ENCODE data around the gene MYL3.

The MYL3 gene

GRCh38 chr3:46893763-46894162 lies 30.5 kb upstream of the MYL3 start:
- no peak overlapping the region for H3K27ac Mint-ChIP-seq
- peaks cover 25% of the 10 kb centered on the region for H3K4me1 Mint-ChIP-seq
- H3K9me3 Mint-ChIP-seq: no peaks in the 10 kb centered on the region
- peaks cover 10% of the 10 kb centered on the region for H3K36me3 Mint-ChIP-seq (ENCODE audit: low read depth)
- no peak overlapping the region for H3K4me3 Mint-ChIP-seq
- peaks cover 4% of the 10 kb centered on the region for H3K27me3 Mint-ChIP-seq (ENCODE audit: low read depth)
- no peak for TF ChIP-seq CTCF (IDR thresholded peaks at IDR 0.05; ENCODE audit: unreplicated experiment in 3 of 3)

- Mint-ChIP-seq H3K27me3 (ENCODE audit: low read depth) (peaks cover 4% of the 10 kb centered on the region), H3K4me1 (peaks cover 27% of the 10 kb centered on the region), H3K36me3 (ENCODE audit: low read depth) (peaks cover 10% of the 10 kb centered on the region), H3K9me3 (no peaks in the 10 kb centered on the region), H3K27ac (no peak overlapping the region), H3K4me3 (peak overlapping the region in 1 of 3 experiments; percentile 46)
- TF ChIP-seq CTCF (IDR thresholded peaks at IDR 0.05; ENCODE audit: unreplicated experiment in 3 of 3): no peak
These were observed 30.0 kb upstream of the MYL3 start for GRCh38 chr3:46893146-46893748.

GRCh38 chr3:46892285-46893145 lies 29.3 kb upstream of the MYL3 start:
- Mint-ChIP-seq H3K4me3 (peak overlapping the region; percentile 46 to 76 (median 75)), H3K27me3 (ENCODE audit: low read depth) (peaks cover 8% of the 10 kb centered on the region), H3K4me1 (peaks cover 34% of the 10 kb centered on the region), H3K36me3 (ENCODE audit: low read depth) (peaks cover 14% of the 10 kb centered on the region), H3K27ac (peak overlapping the region in 2 of 3 experiments; percentile 58 to 62), H3K9me3 (no peaks in the 10 kb centered on the region)
- TF ChIP-seq CTCF (IDR thresholded peaks at IDR 0.05; ENCODE audit: unreplicated experiment in 3 of 3): peak in 1 of 3 experiments; percentile 11

GRCh38 chr3:46891132-46891531 lies 27.9 kb upstream of the MYL3 start:
- Mint-ChIP-seq H3K36me3 (ENCODE audit: low read depth) (peaks cover 16% of the 10 kb centered on the region), H3K27ac (peak overlapping the region in 1 of 3 experiments; percentile 2), H3K27me3 (ENCODE audit: low read depth) (peaks cover 8% of the 10 kb centered on the region), H3K4me1 (peaks cover 35% of the 10 kb centered on the region), H3K9me3 (no peaks in the 10 kb centered on the region), H3K4me3 (peak overlapping the region; percentile 34 to 51 (median 46))
- no peak for TF ChIP-seq CTCF (IDR thresholded peaks at IDR 0.05; ENCODE audit: unreplicated experiment in 3 of 3)

- H3K4me3 Mint-ChIP-seq: peak overlapping the region in 2 of 3 experiments; percentile 4 to 57
- H3K27ac Mint-ChIP-seq: peak overlapping the region in 2 of 3 experiments; percentile 73
- no peak for TF ChIP-seq CTCF (IDR thresholded peaks at IDR 0.05; ENCODE audit: unreplicated experiment in 3 of 3)
- peaks cover 20% of the 10 kb centered on the region for H3K36me3 Mint-ChIP-seq (ENCODE audit: low read depth)
- no peaks in the 10 kb centered on the region for H3K9me3 Mint-ChIP-seq
- H3K27me3 Mint-ChIP-seq (ENCODE audit: low read depth): peaks cover 18% of the 10 kb centered on the region
- peaks cover 35% of the 10 kb centered on the region for H3K4me1 Mint-ChIP-seq
These were observed 26.9 kb upstream of the MYL3 start for GRCh38 chr3:46890132-46890531.
